GM21717 (cell line): Measurements from ENCODE around the gene MTFMT.
"Not testable (repeated sequence)": the region's sequence is repeated elsewhere in the genome, so short reads cannot be mapped to it uniquely, and the experiment has no call there.

ENCODE experiments used
- ATAC-seq: cut with Tn5 transposase; IDR thresholded peaks from one replicate; pipeline ENCODE4 v1.9.1; 2021; ENCODE audit warnings: mild to moderate bottlenecking, moderate library complexity; ENCODE audit not compliant: unreplicated experiment

Gene MTFMT

GRCh38 chr15:65060641-65061397, 31.4 kb upstream of the MTFMT start:
- ATAC-seq, result no peak

- no peak for ATAC-seq
Observed at GRCh38 chr15:65059931-65060596, 30.6 kb upstream of the MTFMT start.

DNA sequence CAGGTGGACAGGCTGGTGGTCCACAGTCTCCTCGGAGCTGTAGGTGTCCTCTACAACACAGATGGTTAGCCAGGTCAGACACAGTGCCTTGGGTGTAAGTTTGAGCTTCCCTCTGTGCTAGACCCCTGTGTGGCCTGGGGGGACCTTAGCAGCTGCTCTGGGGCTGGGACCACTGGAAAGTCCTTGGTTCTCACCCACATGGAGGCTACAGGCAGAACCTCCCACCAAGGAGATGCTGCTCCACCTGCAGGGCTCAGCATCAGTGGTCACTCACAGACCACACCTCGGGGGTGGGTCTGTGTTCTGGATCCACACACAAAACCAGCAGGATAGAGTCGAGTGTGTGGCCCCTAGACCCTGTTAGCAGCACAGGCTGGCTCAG, 29.9 kb upstream of the MTFMT start:
- no peak for ATAC-seq

GRCh38 chr15:65058394-65059368, 29.2 kb upstream of the MTFMT start:
- ATAC-seq, result no peak

GRCh38 chr15:65057549-65057940, 28.1 kb upstream of the MTFMT start:
- no peak for ATAC-seq

DNA sequence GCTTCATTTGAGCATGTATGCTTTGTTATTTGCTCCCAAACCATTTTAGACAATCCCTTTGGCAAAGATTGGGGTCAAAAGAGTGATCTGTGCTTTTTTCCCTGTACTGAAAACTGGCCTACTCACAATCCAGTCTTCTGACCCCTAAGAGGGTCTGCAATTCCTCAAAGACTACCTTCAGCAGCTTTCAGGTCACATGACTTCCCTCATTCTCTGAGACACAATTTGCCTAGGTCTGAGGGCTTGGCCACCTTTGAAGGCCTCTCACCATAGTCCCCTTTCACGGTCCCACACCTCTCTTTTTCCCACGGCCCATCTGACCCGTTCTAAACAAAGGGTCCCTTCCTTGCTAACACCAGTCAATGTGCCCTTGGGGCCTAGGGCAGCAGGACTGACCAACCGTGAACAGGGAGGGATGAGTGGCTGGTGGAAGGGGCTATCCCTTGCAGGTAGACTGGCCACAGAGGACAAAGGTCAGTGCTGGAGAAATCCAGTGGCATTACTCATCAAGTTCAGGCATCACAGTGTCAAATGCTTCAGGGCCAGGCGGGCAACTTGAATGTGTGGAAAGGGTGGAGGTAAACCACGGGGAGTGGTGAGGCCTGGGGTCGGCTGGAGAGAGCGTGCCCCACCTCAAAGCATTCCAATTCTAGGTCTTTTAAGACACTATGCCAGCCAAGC, 27.6 kb upstream of the MTFMT start:
- ATAC-seq, result no peak

GRCh38 chr15:65056106-65056505, 26.7 kb upstream of the MTFMT start:
- ATAC-seq, result no peak

GRCh38 chr15:65055201-65055870, 25.9 kb upstream of the MTFMT start:
- no peak for ATAC-seq

- ATAC-seq, result no peak
Observed at GRCh38 chr15:65054333-65055200, 25.1 kb upstream of the MTFMT start.

- ATAC-seq, result no peak
Observed at GRCh38 chr15:65052956-65053355, 23.5 kb upstream of the MTFMT start.

- no peak for ATAC-seq
Observed at GRCh38 chr15:65051266-65051665, 21.8 kb upstream of the MTFMT start.

DNA sequence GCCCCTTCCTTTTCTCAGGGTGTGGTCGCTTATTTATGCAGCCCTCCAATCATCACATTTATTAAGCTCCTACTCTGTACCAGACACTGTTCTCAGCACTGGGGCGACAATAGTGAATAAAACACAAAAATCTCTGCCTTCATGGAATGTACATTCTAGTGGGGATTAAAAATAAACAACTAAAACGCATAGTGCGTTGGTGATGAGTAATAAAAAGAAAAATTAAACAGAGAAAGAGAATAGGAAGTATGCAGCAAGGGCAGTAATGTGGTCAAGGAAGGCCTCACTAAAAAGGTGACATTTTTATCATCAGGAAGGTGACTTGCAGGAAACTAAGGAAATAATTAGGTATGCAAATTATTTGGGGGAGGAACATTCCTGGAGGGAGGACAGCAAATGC, 20.8 kb upstream of the MTFMT start:
- no peak for ATAC-seq

DNA sequence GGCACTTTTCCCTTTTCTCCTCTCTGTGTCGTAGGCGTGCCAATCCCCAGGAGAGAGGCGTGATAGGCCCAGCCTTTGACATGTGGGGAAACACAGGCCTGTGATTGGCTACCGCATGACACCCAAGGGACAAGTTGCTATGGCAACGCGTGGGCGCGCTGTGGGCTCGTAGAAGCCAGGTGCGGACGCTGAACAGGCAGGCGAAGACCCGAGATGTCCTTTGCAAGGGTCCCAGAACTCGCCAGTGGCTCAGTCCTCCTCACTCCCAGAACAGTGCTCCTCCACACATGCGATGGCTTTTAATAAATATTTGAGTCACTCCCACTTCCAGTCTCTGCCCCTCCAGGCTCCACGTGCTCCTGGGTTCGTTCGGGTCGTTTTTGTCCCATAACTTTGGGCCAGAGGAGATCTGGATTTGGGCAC, 20.0 kb upstream of the MTFMT start:
- peak; percentile 84 for ATAC-seq

- no peak for ATAC-seq
Observed at GRCh38 chr15:65048241-65048640, 18.8 kb upstream of the MTFMT start.

- no peak for ATAC-seq
Observed at GRCh38 chr15:65044724-65045481, 15.5 kb upstream of the MTFMT start, which contains the start of gene SLC51B. TSS of gene SLC51B (plus strand) at chr15:65045387. CDS start at chr15:65050005, 4,618 bp downstream.

DNA sequence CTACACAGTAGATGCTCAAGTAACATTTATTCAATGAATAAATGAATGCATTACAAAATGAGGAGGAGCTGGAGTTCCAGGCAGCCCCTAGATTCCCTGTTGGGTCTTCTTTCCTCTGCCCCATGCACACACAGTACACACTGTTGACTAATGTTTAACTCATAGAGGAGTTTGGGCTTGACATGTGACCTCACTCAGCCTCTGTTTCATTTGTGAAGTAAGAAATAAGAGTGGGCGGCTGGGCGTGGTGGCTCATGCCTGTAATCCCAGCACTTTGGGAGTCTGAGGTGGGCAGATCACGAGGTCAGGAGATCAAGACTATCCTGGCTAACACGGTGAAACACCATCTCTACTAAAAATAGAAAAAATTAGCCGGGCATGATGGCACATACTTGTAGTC, 14.8 kb upstream of the MTFMT start:
- ATAC-seq, result not testable (repeated sequence)

GRCh38 chr15:65042776-65043327, 13.4 kb upstream of the MTFMT start:
- ATAC-seq, result no peak

DNA sequence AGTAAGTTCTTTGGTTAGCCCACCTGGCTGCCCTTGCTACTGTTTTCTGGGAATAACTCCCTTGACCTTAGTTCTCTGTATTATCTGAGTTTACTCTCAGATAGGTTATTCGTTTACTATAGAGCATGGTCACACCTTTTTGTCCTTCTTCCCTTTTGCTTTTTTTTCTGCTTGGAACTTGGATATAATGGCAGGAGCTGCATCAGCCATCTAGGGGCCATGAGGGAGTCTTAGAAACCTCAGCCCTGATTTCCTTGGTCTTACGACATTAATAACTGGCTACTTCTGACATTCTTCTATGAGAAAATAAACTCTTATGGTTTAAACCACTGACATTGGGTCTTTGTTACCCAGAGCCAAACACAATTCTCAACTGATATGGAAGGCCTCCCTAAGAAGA, 12.3 kb upstream of the MTFMT start:
- ATAC-seq, result no peak
